ENCODE data around the gene GABRD.

GABRD gene

GRCh38 chr1:1985375-1986050, 33.6 kb upstream of the GABRD start:
- no peak for DNase-seq

DNA sequence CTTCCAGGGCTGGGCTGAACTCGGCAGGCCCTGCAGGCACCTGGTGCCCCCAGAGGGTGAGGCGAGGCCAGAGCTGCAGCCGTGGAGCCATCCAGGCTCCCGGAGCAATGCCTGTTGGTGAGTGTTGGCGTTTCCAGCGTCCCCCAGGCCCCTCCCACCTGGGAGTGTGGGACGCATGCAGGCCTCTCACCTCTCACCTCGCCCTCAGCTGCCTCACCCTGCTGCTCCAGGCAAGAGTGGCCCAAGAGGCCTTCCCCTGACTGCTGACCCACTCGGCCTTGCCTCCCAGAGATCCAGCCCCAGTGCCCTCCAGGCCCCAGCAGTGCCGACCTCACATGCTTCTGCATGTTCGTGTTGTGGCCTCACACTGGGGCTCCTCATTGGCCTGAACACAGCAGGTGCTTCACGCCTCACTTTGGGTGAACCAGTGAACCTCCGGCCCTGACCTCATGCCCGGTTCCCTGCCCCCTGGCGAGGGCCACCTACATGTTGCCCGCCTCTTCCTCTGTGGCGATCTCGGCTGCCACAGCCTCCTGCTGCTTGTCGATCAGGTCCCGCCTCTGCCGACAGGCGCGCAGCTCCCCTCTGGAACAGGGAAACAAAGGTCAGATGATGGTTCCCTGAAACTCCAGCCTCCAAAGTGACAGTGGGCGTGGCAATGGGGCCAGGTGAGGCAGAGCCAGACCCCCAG, 32.5 kb upstream of the GABRD start:
- DNase-seq: no peak

DNA sequence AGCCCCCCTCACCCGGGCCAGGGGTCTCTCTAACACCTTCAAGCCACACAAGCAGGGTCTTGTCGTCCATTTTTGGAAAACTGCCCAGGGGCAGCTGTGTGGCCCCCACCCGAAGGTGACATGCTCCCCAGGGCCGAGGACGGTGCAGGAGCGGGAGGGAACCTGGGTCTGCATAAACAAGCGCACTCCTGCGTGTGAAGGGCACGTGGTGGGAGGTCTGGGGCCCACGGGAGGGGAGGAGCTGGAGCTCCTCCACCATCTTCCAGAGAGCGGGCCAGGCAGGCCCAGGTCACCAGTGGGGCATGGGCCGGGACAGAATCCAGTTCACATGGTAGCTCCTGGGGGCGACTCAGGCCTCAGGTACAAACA, 32.0 kb upstream of the GABRD start:
- DNase-seq: no peak

DNA sequence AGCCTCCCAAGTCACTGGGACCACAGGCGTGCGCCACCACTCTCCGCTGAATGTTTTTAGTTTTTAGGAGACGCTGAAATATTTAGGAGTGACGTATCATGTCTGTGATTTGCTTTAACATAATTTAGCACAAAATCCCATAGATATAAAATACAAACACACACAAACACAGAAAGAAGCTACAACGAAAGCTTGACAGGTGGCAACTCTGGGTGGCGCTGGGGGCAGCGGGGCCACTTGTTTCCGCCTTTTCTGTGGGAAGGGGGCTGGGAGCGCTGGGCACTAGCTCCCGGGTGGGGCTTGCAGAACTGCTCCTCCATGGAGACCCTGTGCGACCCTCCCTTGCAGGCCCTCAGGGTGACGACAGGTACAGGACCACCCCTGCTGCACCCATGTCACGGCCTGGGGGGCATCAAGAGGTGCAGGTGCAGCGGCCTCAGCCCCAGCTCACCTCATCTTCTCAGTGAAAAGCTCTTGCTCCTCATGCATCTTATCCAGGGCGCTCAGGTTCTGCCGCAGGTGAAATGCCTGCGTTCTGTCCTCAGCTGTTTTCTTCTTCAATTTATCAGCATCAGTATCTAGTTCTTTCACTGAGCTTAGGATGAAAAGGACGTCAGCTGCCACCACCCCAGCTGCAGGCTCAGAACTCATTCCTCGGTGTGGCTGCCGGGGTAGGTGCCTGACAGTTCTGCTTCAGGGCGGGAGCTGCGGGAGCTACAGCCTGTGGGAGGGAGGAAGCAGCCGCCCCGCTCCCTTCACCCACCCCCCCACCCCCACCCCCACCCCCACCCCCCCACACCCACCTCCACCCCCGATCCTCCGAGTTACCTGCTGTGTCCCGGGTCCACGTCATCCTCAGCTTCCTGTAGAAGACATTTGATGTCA, 30.8 kb upstream of the GABRD start:
- DNase-seq: no peak

- DNase-seq: no peak
Measured at GRCh38 chr1:1989102-1989542, 30.0 kb upstream of the GABRD start.

DNA sequence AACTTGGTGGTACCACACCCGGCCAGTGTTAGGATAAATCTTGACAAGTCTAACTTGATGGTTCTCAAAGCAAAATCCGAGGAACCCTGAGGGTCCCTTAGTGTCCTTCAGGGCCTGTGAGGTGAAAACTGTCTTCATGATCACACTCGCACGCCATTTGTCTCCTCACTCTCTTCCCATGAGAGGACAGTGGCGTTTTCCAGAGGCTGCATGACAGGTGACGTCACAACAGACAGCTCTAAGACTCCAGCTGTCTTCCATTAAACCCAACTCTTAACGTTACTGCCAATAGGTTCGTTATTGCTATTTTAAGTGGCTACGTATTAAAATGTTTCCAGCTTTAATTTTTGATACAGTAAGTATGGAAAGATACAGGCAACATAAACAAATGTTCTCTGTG, 29.4 kb upstream of the GABRD start:
- DNase-seq: no peak

GRCh38 chr1:1990222-1990621, 28.9 kb upstream of the GABRD start:
- DNase-seq: no peak

- DNase-seq: no peak
Measured at GRCh38 chr1:1994536-1994935, 24.6 kb upstream of the GABRD start.

- DNase-seq: no peak
Measured at GRCh38 chr1:1996207-1996651, 22.9 kb upstream of the GABRD start.

DNA sequence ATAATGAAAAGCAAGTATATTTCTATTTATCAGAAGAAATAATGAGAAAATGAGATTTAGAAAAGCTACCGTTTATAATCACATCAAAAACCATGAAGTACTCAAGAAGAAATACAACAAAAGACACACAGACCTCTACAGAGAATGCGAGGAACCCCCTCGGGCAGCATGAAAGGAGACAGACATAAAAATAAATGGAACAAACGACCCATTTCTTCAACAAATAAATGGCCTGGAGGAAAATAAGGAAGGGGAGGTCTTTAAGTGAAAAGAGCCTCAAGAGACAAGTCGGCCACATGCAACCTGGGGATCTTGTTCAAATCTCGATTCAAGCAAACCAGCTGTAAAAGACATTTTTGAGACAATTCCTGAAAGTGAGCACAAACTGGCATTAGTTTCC, 21.6 kb upstream of the GABRD start:
- no peak for DNase-seq

- DNase-seq: no peak
Measured at GRCh38 chr1:2000432-2000831, 18.7 kb upstream of the GABRD start.

GRCh38 chr1:2000850-2001249, 18.3 kb upstream of the GABRD start:
- DNase-seq: no peak

- DNase-seq: no peak
Measured at GRCh38 chr1:2001773-2002411, 17.3 kb upstream of the GABRD start.

- DNase-seq: no peak
Measured at GRCh38 chr1:2003541-2004131, 15.5 kb upstream of the GABRD start, which contains the start of gene CFAP74. Gene CFAP74 (minus strand): TSS chr1:2003786. CDS start chr1:1990956, 12,830 bp downstream.

DNA sequence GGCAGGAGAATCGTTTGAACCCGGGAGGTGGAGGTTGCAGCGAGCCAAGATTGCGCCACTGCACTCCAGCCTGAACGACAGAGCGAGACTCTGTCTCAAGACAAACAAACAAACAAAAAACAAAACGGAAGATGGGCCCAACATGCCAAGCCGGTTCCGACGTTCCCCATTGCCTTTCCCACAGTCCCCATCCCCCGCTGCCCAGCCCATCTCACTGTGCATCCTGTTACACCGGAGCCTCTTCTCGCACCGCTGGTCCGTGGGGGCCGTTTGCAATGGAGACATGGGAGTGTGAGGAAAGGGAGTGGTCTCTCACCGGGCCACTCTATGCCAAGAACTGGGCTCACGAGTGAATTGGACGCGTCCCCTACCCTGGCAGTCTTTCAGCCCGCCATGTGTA, 14.3 kb upstream of the GABRD start:
- no peak for DNase-seq

GRCh38 chr1:2009101-2010053, 9.8 kb upstream of the GABRD start:
- no peak for DNase-seq

GRCh38 chr1:2014181-2014580, 5.0 kb upstream of the GABRD start:
- no peak for DNase-seq

- no peak for DNase-seq
Measured at GRCh38 chr1:2014741-2015735, 4.1 kb upstream of the GABRD start.

GRCh38 chr1:2016123-2016522, 3.0 kb upstream of the GABRD start:
- DNase-seq: no peak
